Measurements from ENCODE around the gene OIP5. TPM values are rescaled to one million over a fixed set of nuclear protein-coding genes. Genes with fewer than 3 reads are reported as not detected.

Gene OIP5
- total RNA-seq, 1 donor from 2014 or later: not detected

DNA sequence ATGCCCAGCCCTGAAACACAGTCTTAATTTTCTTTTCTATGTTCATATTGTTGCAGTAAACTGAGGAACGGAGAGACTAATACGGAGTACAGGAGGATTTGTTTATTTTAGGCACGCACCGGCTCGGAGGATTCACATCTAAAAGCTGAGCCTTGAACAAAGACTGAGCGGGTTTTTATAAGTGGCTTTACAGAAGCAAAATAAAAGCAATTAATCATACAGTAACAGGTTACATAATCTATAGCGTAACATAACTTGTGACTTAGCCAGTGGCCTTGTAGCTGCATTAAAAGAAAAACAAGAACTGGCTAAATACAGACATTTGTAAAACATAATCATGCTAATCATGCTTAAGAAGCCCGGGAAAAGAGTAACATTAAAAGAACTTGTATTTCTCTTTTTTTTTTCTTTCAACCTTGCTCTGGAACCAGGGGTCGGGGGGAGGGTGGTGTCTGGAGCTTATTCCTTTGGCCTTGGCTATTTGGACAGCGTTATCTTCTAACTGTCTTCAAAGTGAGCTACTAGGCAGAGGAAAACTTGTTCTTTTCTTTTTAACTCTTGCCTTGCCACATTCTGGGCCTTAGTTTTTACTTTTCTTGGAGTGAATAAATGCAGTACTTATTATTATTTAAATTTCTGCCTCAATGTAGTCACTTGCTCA is 17.8 kb upstream of the OIP5 start:
- TF ChIP-seq, protein P1, sequence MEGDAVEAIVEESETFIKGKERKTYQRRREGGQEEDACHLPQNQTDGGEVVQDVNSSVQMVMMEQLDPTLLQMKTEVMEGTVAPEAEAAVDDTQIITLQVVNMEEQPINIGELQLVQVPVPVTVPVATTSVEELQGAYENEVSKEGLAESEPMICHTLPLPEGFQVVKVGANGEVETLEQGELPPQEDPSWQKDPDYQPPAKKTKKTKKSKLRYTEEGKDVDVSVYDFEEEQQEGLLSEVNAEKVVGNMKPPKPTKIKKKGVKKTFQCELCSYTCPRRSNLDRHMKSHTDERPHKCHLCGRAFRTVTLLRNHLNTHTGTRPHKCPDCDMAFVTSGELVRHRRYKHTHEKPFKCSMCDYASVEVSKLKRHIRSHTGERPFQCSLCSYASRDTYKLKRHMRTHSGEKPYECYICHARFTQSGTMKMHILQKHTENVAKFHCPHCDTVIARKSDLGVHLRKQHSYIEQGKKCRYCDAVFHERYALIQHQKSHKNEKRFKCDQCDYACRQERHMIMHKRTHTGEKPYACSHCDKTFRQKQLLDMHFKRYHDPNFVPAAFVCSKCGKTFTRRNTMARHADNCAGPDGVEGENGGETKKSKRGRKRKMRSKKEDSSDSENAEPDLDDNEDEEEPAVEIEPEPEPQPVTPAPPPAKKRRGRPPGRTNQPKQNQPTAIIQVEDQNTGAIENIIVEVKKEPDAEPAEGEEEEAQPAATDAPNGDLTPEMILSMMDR (IDR thresholded peaks at IDR 0.05): no peak
- no peak for TF ChIP-seq POLR2AphosphoS5 (IDR thresholded peaks at IDR 0.05; ENCODE audit: insufficient read depth in 1 of 2, low read depth in 1 of 2)
- TF ChIP-seq POLR2A (IDR thresholded peaks at IDR 0.05): no peak
- H3K4me3 ChIP-seq: no peak overlapping the region
- no peaks in the 10 kb centered on the region for H3K36me3 ChIP-seq
- no peaks in the 10 kb centered on the region for H3K27me3 ChIP-seq
- H3K9me3 ChIP-seq: no peaks in the 10 kb centered on the region
- no peak for DNase-seq (ENCODE audit: extremely low spot score in 2 of 2)
- no peak overlapping the region for H3K27ac ChIP-seq
- H3K4me1 ChIP-seq: no peaks in the 10 kb centered on the region
- intact Hi-C loops (cut with DNase I): no loop called here

DNA sequence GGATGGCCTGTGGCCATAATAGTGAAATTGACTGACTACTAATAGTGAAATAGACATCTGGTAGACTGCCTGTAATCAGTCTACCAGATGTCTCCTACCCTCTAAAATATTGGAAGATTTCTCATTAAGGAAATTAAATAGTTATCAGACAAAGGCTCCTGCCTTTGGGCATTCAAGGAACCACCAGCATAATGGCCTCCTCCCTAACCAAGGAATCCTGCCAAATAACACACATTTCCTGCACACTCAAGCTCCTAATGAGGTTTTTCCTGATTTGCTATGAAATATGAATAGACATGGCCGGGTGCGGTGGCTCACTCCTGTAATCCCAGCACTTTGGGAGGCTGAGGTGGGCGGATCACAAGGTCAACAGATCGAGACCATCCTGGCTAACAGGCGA is 14.8 kb upstream of the OIP5 start:
- H3K36me3 ChIP-seq: no peaks in the 10 kb centered on the region
- no peak for DNase-seq (ENCODE audit: extremely low spot score in 2 of 2)
- H3K4me1 ChIP-seq: no peaks in the 10 kb centered on the region
- H3K4me3 ChIP-seq: no peak overlapping the region
- no peaks in the 10 kb centered on the region for H3K27me3 ChIP-seq
- TF ChIP-seq POLR2A (IDR thresholded peaks at IDR 0.05): no peak
- TF ChIP-seq, protein P1 (IDR thresholded peaks at IDR 0.05): no peak
- no peaks in the 10 kb centered on the region for H3K9me3 ChIP-seq
- no peak overlapping the region for H3K27ac ChIP-seq
- intact Hi-C loops (cut with DNase I): no loop called here

DNA sequence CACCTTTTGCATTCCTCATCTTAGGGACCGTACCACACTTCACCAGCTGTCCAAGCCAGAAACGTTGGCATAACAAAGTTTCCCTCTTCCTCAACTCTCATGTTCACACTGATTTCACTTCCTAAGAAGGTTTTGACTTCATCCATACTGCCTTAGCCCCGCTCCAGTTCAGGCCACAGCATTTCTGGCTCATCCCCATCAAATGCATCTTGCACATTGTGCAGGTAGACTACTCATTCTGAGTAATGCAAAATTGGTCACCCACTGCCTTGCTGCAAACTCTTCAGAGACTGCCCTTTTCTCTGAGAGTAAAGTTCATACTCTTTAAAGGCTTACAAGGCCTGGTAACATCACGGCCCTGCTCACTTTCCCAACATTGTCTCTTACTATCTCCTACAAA is 9.1 kb upstream of the OIP5 start:
- Histone ChIP-seq H3K4me3 (no peak overlapping the region), H3K27ac (no peak overlapping the region), H3K36me3 (no peaks in the 10 kb centered on the region), H3K27me3 (no peaks in the 10 kb centered on the region), H3K4me1 (no peaks in the 10 kb centered on the region), H3K9me3 (no peaks in the 10 kb centered on the region)
- TF ChIP-seq POLR2AphosphoS5 (IDR thresholded peaks at IDR 0.05; ENCODE audit: insufficient read depth in 1 of 2, low read depth in 1 of 2): no peak
- TF ChIP-seq POLR2A (IDR thresholded peaks at IDR 0.05): no peak
- TF ChIP-seq, protein P1 (IDR thresholded peaks at IDR 0.05): no peak
- intact Hi-C loops (cut with DNase I): no loop called here
- no peak for DNase-seq (ENCODE audit: extremely low spot score in 2 of 2)

DNA sequence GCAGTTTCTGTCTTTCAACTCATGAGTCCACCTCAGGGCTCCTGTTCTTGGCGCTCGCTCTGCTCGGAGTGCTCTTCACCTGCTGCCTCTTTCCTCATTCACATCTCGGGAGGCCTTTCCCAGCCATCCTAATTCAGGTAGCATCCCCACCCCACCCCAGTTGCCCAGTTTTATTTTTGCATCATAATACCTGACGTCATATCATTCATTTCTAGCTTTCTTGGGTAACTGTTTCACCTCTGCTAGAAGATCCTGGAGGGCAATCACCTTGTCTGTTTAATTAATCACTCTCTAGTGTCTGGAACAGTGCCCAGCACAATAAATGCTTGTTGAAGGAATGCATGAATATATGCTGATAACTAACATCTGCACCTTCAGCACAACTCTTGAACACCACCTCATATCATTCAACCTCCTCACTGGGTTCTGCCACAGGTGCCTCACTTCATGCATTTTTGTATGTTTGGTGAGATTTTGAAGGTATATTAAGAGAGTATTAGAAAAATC is 7.9 kb upstream of the OIP5 start:
- Histone ChIP-seq H3K27ac (no peak overlapping the region), H3K4me3 (no peak overlapping the region), H3K9me3 (no peaks in the 10 kb centered on the region), H3K4me1 (no peaks in the 10 kb centered on the region), H3K36me3 (no peaks in the 10 kb centered on the region), H3K27me3 (no peaks in the 10 kb centered on the region)
- no peak for DNase-seq (ENCODE audit: extremely low spot score in 2 of 2)
- TF ChIP-seq POLR2AphosphoS5 (IDR thresholded peaks at IDR 0.05; ENCODE audit: insufficient read depth in 1 of 2, low read depth in 1 of 2) (no peak), POLR2A (IDR thresholded peaks at IDR 0.05) (no peak)
- TF ChIP-seq, protein P1 (IDR thresholded peaks at IDR 0.05): no peak
- intact Hi-C loops (cut with DNase I): no loop called here

Data from vagina (tissue), 2 donors.